GM21526 (cell line): ENCODE measurements around the gene TECR.
"Not testable (repeated sequence)": the region's sequence is repeated elsewhere in the genome, so short reads cannot be mapped to it uniquely, and the experiment has no call there.

Experiments used
- ATAC-seq: cut with Tn5 transposase; IDR thresholded peaks from one replicate; pipeline ENCODE4 v1.9.1; 2021; ENCODE audit warnings: moderate library complexity; ENCODE audit not compliant: unreplicated experiment, low FRiP score

Gene TECR

DNA sequence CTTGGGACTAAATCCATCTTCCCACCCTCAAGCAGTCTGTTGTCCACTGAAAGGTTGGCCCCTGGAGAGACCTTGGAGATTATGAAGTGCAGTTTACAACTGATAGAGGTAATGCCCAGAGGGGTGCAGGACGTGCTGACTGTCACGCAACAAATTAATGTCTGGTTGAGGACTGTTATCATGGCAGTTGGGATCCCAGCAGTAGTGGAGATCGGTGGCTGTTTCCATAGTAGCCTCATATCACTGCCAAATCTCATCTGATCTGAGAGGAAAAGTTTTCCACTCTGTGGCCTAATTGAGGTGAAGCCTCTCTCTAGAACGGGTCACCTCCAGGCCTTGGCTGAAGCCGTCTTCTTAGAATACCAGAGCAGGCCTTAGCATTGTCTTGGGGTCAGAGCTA, 4.1 kb downstream of the TECR start:
- no peak for ATAC-seq

DNA sequence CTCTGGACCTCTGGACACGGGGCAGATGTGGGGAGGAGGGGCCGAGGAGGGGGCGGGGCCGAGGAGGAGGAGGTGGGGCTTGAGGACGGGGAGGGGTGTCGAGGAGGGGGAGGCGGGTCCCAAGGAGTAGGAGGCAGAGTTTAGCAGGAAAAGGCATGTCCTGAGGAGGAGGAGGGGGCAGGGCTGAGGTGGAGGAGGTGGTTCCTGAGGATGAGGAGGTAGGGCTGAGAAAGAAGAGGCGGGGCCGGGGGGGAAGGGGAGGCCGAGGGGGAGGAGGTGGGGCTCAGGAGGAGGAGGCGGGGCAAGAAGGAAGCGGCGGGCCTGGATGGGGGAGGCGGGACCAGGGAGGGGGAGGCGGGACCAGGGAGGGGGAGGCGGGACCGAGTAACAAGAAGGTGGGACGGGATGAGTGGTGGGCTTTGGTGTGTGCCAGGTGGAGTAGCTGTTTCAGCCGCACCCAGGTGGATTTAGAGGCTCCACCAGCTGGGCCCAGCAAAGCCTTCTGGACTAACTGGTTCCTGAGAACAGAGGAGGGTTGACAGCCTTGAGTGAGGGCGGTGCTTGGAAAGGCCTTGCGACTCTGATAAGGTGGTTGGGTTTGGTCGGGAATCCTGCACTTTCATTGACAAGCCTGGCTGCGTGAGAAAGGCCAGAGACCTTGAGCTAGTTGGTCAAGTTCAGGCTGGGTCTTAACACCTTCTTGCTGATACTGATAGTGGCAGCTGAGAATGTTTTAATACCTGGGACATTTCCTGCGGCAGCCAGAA, 7.7 kb downstream of the TECR start:
- no peak for ATAC-seq

DNA sequence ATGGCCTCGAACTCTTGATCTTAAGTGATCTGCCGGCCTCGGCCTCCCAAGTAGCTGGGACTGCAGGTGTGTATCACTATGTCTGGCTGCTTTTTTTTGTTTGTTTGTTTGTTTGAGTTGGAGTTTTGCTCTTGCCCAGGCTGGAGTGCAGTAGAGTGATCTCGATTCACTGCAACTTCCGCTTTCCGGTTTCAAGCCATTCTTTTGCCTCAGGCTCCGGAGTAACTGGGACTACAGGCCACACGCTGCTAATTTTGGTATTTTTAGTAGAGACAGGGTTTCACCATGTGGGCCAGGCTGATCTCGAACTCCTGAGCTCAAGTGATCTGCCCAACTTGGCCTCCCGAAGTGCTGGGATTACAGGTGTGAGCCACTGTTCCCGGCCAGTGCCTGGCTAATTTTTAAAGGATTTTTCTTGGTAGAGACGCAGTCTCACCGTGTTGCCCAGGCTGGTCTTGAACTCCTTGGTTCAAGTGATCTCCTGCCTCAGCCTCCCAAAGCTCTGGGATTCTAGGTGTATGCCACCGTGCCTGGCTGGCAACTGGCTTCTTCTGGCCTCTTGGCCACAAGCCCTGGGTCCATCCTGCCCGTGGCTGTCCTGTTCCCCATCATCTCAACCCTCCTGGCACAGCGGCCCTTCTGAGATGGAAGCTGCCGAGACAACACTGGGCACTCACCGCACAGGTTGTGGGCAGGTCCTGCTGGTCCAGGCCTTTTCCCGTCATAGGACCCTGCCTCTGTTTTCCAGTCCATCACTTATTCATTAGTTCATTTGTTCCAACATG, 11.5 kb downstream of the TECR start:
- ATAC-seq: no peak

DNA sequence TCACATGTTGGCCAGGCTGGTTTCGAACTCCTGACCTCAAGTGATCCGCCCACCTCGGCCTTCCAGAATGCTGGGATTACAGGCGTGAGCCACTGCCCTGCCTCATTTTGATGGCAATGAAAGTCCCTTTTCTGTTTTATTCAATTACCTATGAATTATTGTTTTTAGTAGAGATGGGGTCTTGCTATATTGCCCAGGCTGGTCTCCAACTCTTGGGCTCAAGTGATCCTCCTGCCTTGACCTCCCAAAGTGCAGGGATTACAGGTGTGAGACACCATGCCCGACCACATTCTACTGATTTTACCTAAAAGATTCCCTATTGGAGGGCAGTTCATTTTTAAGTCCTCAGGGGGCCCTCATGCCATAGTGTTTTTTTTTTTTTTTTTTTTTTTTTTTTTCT, 12.6 kb downstream of the TECR start:
- ATAC-seq: not testable (repeated sequence)

DNA sequence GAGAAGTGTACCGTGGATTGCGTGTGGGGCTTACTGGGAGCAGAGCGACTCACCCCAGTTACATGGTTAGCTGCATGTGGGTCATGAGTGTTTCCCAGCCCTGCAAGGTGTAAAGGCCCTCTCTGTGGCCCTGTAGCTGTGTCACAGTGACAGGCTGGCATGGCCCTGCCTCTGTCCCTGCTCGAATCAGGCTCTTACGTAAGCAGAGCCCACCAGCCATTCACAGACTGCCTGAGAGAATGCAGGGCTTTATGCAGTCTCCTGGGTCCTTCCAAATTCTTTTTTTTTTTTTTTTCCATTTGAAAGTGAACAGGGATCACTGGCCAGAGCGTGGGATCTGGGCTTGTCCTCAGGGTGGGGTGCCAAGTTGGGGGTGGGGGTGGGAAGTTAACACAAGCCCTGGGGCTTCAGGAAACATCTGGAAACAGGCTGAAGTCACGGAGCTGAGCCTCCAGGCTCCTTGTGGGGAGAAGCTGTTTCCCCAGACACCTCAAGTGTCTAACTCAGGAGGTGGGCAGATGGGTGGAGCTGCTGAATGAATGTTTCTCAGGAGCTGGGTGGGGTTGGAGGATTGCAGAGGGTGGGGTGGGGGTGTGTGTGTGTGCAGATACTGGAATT, 13.4 kb downstream of the TECR start:
- no peak for ATAC-seq

DNA sequence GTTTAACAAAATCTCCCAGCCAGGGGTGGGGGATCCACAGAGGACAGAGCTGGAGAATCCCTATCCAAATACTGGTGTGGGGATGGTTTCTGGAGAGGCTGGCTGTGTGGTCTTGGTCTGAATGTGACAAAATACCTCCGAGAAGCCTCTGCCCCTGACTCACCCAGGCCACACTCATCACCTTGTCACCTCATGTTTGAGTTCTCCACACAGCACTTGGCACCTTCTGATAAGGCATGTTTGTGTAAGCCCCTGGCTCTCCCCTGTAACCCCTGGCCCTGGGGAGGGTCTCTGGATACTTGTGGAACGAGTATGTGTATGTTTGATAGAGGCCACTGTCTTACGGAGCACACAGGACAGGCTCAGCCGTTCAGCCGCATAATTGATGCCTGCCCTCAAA, 14.7 kb downstream of the TECR start:
- no peak for ATAC-seq

DNA sequence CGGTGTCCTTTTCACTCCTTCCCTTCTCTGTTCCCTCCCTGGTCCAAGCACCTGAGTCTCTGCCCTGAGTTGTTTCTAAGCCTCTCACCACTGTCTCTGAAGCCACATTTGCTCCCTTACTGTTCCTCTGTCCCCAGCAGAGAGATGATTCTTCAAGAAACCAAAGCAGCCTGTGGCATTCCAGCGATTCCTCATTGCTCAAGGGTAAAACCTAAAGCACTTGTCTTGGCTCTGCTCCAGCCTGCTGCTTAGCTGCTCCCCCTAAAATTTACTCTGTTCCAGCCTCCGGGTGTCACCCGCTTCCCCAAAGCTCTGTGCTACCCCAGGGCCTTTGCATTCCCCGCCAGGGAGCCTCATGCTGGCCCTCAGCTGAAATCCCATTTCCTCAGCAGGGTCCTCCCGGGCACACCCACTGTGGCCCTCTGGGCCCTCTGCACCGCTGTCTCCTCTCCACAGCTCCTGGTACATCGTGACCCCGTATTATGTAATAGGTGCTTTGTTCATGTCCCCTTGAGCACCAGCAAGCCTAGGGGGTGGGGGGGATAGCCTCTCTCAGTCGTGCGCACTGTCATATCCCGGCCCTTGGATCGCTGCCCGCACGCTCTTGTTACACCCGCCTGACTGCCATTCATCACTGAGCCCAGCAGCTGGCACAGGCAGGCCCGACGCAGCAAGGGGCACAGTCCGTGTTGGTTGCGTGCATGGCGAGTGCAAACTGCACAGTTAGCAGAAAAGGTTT, 15.8 kb downstream of the TECR start:
- no peak for ATAC-seq

DNA sequence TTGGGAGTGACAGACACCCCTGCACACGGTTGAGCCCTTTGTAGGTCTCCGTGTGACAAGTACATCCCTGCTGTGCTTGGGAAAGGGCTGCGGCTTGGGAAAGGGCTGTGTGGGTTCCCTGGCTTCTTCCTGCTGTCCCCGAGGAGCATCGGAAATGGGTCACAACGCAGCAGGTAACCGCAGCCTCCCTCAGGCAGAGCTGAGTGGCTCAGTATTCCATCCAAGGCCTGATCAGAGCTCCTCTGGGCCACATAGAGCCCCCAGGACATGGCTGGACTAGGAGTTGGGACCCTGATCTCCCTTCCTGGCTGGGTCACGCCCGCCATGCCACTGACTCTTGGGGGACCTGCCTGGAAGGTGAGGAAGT, 16.3 kb downstream of the TECR start:
- ATAC-seq: no peak

DNA sequence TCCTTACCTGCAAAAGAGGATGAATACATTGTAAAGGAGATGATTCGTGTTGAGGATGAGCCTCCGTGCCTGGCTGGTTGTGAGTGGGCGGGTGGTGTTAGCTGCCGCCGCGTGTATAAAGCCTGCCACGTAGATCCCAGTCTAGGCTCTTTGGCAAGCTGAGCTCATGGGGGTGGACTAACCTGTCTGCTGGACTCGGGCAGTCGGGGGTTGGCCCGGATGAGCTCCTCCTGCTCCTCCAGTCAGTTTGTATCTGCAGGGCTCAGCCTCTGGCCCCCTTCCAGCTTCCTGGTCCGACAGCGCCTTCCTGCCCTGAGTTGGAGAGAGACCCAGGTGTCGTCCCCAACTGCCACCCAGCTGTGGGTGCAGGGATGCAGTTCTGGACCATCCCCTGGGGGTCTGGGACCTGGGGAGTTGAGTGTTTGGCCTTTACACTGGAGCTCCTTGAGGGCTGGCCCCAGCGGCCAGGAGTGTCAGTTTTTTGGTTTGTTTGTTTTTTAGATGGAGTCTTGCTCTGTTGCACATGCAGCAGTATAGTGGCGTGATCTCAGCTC, 20.9 kb downstream of the TECR start:
- no peak for ATAC-seq

DNA sequence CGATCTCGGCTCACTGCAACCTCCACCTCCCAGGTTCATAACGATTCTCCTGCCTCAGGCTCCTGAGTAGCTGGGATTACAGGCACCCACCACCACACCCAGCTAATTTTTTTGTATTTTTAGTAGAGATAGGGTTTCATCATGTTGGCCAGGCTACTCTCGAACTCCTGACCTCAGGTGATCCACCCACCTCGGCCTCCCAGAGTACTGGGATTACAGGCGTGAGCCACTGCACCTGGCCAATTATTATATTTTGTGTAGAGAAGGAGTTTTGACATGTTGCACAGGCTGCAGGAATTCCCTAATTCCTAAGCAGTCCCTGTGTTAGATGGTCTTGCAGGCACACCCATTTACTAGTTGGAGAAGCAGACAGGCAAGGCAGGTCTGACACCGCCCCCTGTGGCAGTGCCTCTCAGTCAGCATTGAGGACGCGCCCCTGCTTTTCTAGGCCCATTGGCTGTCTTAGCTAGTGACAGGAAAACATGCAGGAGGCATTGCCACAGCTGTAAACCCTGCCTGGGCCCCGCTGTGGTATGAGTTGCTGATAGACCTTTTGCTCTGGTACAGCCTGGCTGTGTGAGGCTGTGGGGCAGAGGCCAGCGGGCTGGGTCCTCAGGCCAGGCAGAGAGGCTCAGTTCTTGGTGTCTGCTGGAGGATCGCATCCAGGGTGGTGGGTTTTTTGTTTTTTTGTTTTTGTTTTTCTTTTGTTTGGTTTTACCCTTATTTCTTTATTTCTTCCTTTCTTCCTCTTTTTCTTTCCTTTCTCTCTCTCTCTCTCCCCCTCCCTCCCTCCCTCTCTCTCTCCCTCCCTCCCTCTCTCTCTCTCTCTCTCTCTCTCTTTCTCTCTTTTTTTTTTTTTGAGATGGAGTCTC, 22.0 kb downstream of the TECR start:
- not testable (repeated sequence) for ATAC-seq

DNA sequence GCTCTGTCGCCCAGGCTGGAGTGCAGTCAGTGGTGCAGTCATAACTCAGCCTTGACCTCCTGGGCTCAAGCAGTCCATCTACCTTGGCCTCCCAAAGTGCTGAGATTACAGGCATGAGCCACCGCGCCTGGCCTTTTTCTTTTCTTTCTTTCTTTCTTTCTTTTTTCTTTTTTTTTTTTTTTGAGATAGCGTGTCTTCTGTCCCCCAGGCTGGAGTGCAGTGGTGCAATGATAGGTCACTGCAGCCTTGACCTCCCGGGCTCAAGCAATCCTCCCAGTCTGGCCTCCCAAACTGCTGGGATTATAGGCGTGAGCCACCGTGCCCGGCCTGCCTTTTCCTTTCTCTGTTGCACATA, 22.6 kb downstream of the TECR start:
- not testable (repeated sequence) for ATAC-seq

DNA sequence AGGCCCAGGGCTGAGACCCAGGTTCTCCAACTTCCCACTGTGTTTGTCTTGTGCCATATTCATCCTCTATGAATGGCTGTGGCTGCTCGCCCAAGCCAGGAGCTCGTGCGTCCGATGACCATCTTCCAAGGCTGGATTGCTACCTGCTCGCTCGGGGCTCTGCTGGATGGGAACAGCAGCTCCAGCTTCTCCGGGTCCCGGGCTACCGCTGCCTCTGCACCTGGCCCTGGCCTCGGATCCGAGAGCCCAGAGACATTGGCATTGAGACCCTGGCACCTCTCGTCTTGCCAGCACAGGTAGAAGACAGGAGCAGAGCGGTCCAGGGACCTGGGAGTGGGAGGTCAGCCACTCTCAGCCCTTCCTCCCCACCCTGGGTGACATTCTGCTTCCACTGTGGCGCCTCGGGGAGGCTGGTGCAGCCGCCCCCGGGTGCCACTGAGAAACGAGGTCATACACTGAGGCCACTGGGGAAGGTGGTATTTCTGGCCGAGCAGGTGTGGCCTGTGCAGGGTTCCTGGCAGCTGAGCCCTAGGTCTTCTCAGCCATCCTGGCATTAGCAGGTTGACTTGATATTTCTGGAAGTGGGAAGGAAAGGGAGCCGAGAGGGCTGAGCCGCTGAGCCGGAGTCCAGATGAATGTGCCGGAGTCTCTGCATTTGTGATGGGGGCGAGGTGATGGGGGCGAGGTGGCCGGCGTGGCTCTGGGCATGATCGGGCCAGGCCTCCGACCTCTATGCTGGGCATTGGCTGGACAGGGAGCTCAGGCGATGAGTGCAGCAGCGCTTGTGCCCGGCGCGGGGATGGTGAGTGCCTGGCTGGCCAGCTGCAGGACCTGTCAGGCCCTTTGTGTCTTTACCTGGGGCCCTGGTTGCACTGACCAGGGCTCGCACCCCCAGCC, 23.9 kb downstream of the TECR start:
- ATAC-seq: no peak

DNA sequence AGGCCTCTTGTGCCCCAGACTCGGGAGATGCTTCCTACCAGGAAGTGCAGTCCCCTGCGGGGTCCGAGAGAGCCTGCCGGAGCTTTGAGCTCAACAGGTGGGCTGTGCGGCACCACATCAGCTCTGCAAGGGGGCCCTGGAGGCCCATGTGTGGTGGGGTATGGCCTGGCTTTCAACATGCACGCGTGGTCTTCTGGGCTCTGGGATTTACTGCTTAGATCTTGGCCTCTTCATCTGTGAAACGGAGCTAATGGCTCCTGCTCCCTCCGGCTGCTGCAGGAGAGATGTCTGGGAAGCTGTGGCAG, 24.5 kb downstream of the TECR start:
- no peak for ATAC-seq

DNA sequence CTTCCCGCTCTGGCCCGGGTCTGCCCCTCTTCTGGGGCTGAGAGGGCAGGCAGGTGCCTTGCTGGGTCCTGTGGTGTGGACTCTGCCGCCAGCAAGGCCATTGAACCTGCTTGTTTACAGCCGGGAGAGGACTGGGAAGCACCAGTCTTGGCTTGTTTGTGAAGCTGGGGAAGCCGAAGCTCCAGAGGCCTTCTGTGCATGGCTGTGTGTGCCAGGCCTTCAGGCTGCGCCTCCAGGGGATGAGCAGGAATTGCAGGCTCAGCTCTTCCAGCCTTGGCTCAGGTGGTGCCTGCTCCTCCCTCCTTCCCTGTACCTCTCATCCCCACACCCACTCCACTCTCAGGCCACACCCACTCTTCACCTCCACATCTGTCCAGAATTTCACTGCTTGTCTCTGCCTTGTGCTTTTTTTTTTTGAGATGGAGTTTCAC, 25.0 kb downstream of the TECR start:
- no peak for ATAC-seq

DNA sequence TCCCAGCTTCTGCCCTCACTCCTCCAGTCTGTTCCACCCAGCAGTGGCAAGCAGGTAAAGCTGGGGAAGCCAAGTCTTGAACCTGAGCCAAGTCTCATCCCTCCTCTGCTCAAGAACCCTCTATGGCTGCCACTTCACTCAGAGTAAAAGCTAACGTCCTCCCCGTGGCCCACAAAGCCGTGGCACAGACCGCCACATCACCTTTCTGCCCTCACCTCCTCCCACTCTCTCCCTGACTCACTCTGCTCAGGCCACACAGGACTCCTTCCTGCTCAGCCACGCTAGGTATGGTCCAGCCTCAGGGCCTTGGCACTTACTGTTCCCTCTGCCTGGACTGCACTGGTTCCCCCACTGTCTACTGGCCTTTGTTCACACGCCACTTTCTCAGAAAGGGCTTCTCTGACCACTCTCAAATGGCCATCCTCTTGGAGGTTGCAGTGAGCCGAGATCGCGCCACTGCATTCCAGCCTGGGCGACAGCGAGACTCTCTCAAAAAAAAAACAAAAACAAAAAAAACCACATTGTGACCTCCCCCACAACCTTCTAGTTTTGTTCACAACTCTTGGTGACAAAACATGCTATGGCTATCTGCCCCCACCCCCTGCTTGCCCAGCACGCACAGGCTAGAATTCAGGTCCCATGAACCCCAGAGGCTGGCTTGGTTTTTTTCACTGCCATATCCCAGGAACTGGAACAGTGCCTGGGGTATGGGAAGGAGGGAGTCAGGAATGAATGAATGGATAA, 26.7 kb downstream of the TECR start:
- no peak for ATAC-seq

DNA sequence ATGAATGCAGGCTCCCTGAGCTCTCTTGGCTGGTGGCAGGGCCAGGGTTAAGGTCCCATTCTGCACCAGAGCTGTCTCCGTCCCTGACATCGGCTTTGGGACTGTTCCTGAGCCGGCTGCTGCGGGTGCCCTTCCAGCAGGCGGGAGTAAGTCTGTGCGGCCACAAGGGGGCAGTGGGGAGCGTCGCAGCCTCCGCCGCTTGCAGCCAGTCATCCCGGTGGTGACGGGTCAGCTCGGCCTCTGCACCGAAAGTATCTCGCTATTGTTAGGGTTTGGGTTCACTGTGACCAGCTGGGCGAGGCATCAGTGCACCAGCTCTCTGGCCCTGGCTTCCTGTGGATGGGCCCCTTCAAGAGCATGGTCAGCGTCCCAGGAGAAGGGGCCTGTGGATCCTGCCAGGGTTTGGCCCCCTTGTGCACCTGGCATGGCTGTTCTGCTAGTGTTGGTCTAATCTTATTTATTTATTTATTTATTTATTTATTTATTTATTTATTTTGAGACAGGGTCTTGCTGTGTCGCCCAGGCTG, 27.3 kb downstream of the TECR start:
- ATAC-seq: no peak

DNA sequence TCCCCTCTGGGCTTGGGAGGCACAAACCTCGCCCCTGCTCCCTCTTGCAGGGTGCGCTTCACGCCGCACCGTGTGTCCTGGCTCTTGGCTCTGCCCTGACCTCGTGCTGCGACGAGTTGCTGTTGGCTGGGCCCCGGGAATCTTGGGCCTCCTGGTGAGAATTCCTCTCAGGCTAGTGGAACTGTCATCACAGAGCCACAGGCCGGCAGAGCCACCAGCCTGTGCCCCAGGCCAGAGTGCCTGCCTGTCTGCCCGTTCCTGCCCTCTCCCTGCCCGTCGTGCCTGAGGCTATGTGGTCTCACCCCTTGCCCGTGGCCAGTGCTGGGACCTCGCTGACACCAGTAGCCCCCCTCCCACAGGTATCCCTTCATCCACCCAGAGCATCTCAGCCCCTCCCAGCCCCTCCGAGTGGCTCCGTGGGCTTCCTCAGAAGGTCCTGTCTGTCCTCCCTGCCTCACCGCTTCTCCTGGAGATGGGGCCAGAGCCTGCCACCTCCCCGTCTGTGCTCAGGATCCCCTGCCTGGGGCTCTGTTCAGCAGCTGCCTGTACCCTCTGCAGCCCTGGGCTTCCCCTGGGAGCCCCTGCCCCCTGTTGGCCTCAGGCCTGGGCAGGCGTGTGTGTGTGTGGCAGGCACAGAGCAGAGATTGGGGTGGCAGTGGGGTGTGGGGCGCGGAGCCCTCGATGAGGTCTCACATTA, 29.1 kb downstream of the TECR start:
- no peak for ATAC-seq
